Measurements from ENCODE around the gene GP1BB.

DNA sequence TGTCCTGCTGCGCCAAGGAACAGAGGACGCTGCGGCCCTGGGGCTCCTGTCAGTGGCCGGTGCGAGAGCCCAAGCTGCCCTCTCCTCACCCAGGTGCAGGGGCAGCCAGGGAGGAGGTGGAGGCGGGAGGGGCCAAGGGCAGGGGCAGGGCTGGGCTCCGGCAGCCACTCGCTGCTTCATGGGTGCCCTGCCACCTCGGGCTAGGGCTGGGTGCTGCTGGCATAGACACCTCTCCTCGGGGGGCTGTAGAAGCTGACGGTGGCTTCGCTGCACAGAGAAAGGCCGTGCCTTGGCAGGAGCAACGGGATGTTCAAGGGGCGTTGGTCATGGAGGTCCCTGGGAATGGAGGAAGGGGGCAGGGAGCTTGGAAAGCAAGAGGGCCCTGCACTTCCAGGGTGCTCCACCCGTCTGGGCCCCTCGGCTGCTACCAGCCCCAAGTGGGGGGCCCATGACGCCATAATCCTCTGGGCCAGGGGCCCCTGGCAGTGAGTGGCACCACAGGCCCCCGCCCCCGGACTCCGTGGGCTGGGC lies 35.6 kb downstream of the GP1BB start:
- no peak for TF ChIP-seq POLR2A (IDR thresholded peaks at IDR 0.05; ENCODE audit: low read length)
- TF ChIP-seq, protein P1, sequence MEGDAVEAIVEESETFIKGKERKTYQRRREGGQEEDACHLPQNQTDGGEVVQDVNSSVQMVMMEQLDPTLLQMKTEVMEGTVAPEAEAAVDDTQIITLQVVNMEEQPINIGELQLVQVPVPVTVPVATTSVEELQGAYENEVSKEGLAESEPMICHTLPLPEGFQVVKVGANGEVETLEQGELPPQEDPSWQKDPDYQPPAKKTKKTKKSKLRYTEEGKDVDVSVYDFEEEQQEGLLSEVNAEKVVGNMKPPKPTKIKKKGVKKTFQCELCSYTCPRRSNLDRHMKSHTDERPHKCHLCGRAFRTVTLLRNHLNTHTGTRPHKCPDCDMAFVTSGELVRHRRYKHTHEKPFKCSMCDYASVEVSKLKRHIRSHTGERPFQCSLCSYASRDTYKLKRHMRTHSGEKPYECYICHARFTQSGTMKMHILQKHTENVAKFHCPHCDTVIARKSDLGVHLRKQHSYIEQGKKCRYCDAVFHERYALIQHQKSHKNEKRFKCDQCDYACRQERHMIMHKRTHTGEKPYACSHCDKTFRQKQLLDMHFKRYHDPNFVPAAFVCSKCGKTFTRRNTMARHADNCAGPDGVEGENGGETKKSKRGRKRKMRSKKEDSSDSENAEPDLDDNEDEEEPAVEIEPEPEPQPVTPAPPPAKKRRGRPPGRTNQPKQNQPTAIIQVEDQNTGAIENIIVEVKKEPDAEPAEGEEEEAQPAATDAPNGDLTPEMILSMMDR (IDR thresholded peaks at IDR 0.05): no peak

Measured in A549 (cell line).